GM18873 (cell line): ENCODE measurements around the gene KCNH1.

Experiments
- ATAC-seq: cut with Tn5 transposase; IDR thresholded peaks from one replicate; pipeline ENCODE4 v1.9.1; 2021; ENCODE audit warnings: mild to moderate bottlenecking, moderate library complexity, moderate number of reproducible peaks; ENCODE audit not compliant: unreplicated experiment, low FRiP score

The KCNH1 gene

GRCh38 chr1:210899676-210900075, 234.3 kb downstream of the KCNH1 start:
- ATAC-seq: no peak

- no peak for ATAC-seq
Observed at GRCh38 chr1:210898473-210898872, 235.5 kb downstream of the KCNH1 start.

- ATAC-seq: no peak
Observed at GRCh38 chr1:210883821-210884220, 250.1 kb downstream of the KCNH1 start.

- ATAC-seq: no peak
Observed at GRCh38 chr1:210882414-210883221, 251.3 kb downstream of the KCNH1 start.

GRCh38 chr1:210878564-210878963, 255.4 kb downstream of the KCNH1 start:
- ATAC-seq: no peak

GRCh38 chr1:210876275-210876674, 257.7 kb downstream of the KCNH1 start:
- ATAC-seq: no peak

- no peak for ATAC-seq
Observed at GRCh38 chr1:210866532-210866931, 267.4 kb downstream of the KCNH1 start.

GRCh38 chr1:210857705-210858104, 276.2 kb downstream of the KCNH1 start:
- ATAC-seq: no peak

- ATAC-seq: no peak
Observed at GRCh38 chr1:210857146-210857663, 276.7 kb downstream of the KCNH1 start.

- no peak for ATAC-seq
Observed at GRCh38 chr1:210855440-210855839, 278.5 kb downstream of the KCNH1 start.

- ATAC-seq: no peak
Observed at GRCh38 chr1:210853276-210853675, 280.7 kb downstream of the KCNH1 start.

- ATAC-seq: no peak
Observed at GRCh38 chr1:210850556-210850955, 283.4 kb downstream of the KCNH1 start.

- ATAC-seq: no peak
Observed at GRCh38 chr1:210848474-210848873, 285.5 kb downstream of the KCNH1 start.

GRCh38 chr1:210841926-210842625, 291.9 kb downstream of the KCNH1 start:
- no peak for ATAC-seq

GRCh38 chr1:210830034-210831028, 303.6 kb downstream of the KCNH1 start:
- ATAC-seq: no peak

- no peak for ATAC-seq
Observed at GRCh38 chr1:210828996-210829596, 304.9 kb downstream of the KCNH1 start.

- ATAC-seq: no peak
Observed at GRCh38 chr1:210827481-210827880, 306.5 kb downstream of the KCNH1 start.

GRCh38 chr1:210826686-210827085, 307.3 kb downstream of the KCNH1 start:
- no peak for ATAC-seq

GRCh38 chr1:210822932-210823331, 311.0 kb downstream of the KCNH1 start:
- ATAC-seq: no peak

- ATAC-seq: no peak
Observed at GRCh38 chr1:210822241-210822640, 311.7 kb downstream of the KCNH1 start.
